HG02852 (cell line): ENCODE data around the gene WHRN.

Experiments used
- ATAC-seq: cut with Tn5 transposase; IDR thresholded peaks from one replicate; pipeline ENCODE4 v1.9.1; 2021; ENCODE audit warnings: mild to moderate bottlenecking, moderate library complexity; ENCODE audit not compliant: unreplicated experiment

Gene WHRN

GRCh38 chr9:114493521-114494184, 11.6 kb downstream of the WHRN start:
- ATAC-seq, result no peak

- ATAC-seq, result no peak
These were observed 12.3 kb downstream of the WHRN start for GRCh38 chr9:114492991-114493390.

- no peak for ATAC-seq
These were observed 13.8 kb downstream of the WHRN start for GRCh38 chr9:114491430-114492003.

GRCh38 chr9:114489928-114490327, 15.3 kb downstream of the WHRN start:
- no peak for ATAC-seq

- ATAC-seq, result no peak
These were observed 16.7 kb downstream of the WHRN start for GRCh38 chr9:114488398-114489129.

GRCh38 chr9:114487607-114488300, 17.5 kb downstream of the WHRN start:
- no peak for ATAC-seq

GRCh38 chr9:114486205-114486963, 18.9 kb downstream of the WHRN start:
- ATAC-seq, result no peak

GRCh38 chr9:114484854-114485443, 20.3 kb downstream of the WHRN start:
- peak; percentile 68 for ATAC-seq

GRCh38 chr9:114484215-114484853, 20.9 kb downstream of the WHRN start:
- no peak for ATAC-seq

- no peak for ATAC-seq
These were observed 21.8 kb downstream of the WHRN start for GRCh38 chr9:114483499-114483898.

GRCh38 chr9:114482593-114482992, 22.7 kb downstream of the WHRN start:
- no peak for ATAC-seq

- ATAC-seq, result no peak
These were observed 23.5 kb downstream of the WHRN start for GRCh38 chr9:114481789-114482188.

- no peak for ATAC-seq
These were observed 24.4 kb downstream of the WHRN start for GRCh38 chr9:114480746-114481435.

GRCh38 chr9:114478871-114479270, 26.4 kb downstream of the WHRN start:
- no peak for ATAC-seq

- no peak for ATAC-seq
These were observed 26.8 kb downstream of the WHRN start for GRCh38 chr9:114478459-114478858.

GRCh38 chr9:114477642-114478041, 27.6 kb downstream of the WHRN start:
- no peak for ATAC-seq

GRCh38 chr9:114476891-114477469, 28.3 kb downstream of the WHRN start:
- ATAC-seq, result no peak

GRCh38 chr9:114475412-114476135, 29.7 kb downstream of the WHRN start:
- ATAC-seq, result no peak
